Stimulated activated CD4-positive, alpha-beta T cell treated with anti-CD3 and anti-CD28 coated beads, Interleukin-4, amount 100 ng/mL, for 4 hours (primary cell): ENCODE measurements around the gene TSC2.
"Not testable (repeated sequence)": the region's sequence is repeated elsewhere in the genome, so short reads cannot be mapped to it uniquely, and the experiment has no call there.

Experiments used
- DNase-seq, 2 experiments: peaks; one replicate each; pipeline ENCODE4 v3.0.0-alpha.2; 2020

Gene TSC2

GRCh38 chr16:2088759-2089358 lies 41.1 kb downstream of the TSC2 start:
- no peak for DNase-seq

GRCh38 chr16:2089706-2090480 lies 42.1 kb downstream of the TSC2 start:
- DNase-seq = no peak

DNA sequence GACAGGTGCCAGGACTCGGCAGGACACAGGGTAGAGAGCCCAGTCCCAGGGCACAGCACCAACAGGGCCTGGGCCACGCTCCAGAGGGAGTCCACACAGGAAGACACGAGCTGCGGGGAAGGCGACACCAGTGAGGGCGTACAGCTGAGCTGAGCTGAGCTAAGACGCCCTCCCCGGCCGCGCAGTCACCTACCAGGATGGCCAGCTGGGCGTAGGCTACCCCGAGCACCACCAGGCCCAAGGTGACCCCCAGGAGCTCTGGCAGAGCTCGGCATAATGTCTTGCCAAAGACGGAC lies 42.6 kb downstream of the TSC2 start:
- no peak for DNase-seq

DNA sequence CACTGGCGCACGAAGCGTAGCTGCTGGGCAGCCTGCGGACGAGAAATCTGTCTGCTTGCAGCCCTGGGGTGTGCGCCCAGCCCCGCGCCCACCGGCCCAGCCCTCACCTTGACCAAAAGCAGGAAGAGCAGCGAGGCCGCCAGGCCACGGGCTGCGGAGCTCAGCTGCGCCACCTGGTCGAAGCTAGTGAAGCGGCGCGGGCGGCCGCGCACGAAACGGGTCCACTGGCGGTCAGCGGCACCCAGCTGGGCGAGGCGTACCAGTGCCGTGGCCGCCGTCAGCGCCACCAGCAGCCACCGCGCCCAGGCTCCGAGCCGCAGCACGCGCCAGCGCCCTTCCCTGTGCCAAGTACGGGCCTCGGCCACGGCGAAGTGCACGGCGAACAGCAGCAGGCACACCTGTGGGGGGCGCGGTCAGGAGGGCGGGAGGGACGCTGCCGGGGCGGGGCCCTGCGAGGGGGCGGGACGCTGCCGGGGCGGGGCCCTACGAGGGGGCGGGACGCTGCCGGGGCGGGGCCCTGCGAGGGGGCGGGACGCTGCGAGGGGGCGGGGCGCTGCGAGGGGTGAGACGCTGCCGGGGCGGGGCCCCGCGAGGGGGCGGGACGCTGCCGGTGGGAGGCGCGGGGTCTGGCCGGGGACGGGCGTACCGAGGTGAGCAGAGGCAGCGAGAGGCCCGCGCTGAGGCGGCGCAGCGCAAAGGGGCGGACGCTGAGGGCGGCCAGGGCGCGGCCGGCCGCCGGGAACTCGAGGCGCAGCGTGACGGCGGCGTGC lies 43.2 kb downstream of the TSC2 start:
- DNase-seq = peak in 1 of 2 experiments; percentile 26

- DNase-seq = no peak
Observed at GRCh38 chr16:2091547-2092255, 43.9 kb downstream of the TSC2 start.

DNA sequence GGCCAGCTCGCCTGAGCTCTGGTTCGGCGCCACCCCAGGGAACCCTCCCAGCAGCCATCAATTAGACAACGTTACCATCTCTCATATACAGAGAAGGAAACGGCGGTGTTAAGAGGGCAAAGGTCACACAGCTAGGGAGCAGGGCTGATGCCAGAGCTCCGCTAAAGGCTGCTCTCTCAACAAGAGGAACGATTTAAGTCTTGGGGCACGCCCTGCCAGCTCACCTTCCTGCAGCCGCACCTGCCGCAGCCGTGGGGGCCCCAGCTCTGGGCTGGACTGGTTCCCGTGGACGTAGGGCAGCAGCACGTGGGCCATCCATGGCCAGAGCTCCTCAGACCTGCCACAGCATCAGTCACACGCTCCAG lies 44.5 kb downstream of the TSC2 start:
- DNase-seq = no peak

DNA sequence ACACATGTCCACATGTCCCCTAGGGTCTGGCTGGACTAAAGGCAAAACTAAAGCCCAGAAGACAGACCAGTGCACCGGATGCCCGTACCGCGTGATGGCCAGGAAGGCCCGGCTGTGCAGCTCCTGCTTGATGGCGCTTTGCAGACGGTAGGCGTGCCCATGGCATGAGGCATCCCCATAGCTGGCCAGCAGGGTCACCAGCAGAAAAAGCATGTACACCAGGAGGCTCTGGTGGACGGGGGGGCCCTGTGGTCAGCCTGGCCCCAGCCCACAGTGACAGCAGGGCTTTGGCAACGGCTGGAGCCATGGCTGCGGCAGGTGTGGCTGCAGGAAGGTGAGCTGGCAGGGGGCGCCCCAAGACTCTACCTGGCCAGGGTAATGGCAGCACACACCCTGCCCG lies 45.1 kb downstream of the TSC2 start:
- no peak for DNase-seq

DNA sequence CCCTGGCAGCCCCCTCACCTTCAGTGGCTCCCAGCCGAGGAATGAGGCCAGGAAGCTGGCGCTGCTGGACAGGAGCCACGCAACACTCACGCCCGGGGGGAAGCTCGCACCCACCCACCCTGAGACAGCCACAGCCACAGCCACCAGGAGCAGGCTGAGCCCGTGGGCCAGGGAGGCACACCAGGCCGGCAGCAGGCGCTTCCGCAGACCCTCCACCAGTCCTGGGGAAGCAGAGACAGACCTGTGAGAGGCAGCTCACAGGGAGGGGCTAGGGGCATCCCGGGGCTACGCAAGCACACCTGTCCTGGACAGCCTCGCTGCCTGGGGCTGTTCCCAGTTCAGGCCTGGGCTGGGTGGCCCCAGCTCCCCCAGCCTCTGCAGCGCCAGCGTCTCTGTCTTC lies 46.0 kb downstream of the TSC2 start:
- DNase-seq = no peak

DNA sequence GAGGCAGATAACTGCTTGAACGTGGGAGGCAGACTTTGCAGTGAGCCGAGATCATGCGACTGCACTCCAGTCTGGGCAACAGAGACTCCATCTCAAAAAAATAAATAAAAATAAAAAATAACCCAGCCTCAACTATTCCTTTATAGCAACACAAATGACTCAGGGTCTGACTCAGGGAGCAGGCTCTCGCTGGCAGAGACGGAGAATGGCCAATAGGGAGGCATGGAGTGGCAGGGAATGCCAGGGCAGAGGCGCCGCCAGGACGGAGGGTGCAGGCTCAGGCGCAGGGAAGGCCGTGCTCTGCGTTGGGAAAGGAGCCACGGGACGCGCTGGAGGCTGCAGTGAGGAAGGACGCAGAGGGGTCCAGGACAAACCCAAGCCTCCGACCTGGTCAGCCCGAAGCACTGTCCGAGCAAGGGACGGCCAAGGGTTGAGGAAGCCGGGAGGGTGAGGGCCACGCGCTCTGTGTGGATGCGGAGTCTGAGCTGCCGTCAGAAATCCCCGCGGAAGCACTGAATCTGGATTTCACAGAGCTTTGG lies 47.6 kb downstream of the TSC2 start:
- DNase-seq = no peak

- no peak for DNase-seq
Observed at GRCh38 chr16:2095918-2096582, 48.3 kb downstream of the TSC2 start.

DNA sequence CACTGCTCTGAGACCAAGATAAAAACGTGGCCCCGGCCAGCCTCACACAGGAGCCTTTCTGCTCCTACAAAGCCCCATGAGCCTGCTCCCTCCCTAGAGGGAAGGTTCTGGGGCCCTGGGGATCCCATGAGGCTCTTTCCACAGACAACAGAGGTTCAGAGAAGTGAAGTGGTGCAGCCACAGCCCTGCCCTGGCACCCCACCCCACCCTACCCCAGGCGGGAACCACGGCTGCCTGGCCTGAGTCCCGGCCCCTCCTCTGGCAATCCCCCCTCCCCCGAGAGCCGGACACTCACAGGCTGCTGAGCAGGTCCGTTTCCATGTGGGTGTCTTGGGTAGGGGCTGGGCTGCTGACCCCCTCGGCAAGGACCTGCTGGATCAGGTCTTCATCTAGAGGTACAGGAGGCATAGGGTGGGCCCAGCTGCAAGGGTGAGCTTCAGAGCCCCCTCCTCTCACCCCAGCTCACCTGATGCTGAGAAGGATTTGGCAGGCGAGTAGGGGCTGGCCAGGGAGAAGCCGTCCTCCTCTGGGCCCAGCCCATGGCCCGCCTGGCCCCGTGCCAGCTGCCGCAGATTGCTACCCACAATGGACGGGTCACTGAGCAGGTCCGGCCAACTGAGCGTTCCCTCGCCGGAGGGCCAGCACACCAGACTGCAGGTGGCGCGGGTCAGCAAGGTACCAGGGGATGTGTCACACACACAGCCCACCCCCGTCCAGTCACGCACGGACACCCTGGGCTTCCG lies 49.2 kb downstream of the TSC2 start:
- no peak for DNase-seq

GRCh38 chr16:2097689-2098088 lies 49.9 kb downstream of the TSC2 start:
- DNase-seq = not testable (repeated sequence)

DNA sequence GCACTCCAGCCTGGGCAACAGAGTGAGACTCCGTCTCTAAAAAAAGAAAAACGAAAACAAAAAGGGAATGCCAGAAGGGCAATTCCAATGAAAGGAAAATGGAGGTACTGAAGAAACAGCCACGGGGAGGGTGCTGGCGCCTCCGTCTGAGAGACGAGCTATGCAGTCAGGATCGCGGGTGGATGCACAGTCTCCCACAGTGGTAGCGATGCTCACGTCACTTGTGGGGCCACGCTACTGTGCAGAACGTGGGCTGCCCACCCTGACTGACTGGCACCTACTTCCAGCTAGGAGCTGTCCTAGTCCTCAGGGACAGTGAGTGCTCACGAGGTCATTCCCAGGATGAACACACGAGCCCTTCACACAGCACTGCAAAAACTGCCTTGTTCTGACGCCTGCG lies 53.8 kb downstream of the TSC2 start:
- not testable (repeated sequence) for DNase-seq

DNA sequence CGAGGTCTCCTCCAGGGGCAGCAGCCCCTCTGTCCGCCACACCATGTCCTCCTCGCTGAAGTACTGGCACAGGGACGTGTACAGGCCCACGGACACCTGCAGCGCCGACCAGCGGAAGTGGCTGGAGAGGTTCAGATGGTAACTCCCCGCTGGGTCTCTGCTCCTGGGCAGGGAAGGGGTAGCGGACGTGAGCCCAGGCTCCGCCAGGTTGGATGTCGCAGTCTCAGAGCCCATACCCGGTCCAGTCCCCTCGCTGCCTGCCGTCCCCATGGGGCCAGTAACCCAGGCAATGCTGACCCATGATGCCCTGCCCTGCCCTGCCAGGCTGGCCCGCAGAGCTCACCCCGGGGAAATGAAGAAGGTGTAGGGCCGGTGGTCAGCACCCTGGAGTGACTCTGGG lies 54.7 kb downstream of the TSC2 start:
- DNase-seq = no peak

DNA sequence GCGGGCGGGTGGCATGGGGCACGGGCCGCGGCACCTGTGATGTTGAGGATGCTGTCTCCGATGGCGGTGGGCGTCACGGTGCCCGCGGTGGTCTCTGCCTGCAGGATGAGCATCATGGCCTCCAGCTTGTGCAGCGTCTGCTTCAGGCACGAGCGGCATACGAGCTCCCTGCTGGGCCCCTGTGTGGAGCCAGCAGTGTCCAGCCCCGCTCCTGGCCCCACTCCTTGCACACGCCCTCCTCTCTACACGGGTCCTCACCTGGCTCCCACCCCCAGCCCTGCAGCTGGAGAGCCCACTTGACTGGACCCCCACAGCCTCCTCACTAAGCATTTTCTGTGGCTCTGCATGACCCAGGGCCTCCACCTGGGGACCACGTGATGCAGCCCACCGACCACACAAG lies 56.7 kb downstream of the TSC2 start:
- not testable (repeated sequence) for DNase-seq

GRCh38 chr16:2105291-2105690 lies 57.5 kb downstream of the TSC2 start:
- not testable (repeated sequence) for DNase-seq

DNA sequence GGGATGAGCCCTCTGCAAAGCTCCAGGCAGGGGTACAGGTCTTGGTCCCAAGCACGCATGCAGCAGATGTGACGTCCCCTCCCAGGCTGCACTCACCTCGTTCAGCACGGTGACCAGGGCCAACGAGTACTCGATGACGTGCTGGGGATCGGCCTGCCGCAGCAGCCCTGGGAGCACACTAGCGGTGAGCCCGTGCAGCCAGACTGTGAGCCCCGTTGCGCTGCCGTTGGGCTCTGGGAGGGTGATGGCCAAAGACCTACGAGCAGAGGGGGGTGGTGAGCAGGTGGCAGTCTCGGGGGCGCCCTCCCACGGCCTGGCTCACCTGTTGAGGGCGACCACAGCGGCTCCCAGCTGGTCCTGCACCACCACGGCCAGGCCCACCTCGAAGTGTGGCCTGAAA lies 58.0 kb downstream of the TSC2 start:
- not testable (repeated sequence) for DNase-seq

DNA sequence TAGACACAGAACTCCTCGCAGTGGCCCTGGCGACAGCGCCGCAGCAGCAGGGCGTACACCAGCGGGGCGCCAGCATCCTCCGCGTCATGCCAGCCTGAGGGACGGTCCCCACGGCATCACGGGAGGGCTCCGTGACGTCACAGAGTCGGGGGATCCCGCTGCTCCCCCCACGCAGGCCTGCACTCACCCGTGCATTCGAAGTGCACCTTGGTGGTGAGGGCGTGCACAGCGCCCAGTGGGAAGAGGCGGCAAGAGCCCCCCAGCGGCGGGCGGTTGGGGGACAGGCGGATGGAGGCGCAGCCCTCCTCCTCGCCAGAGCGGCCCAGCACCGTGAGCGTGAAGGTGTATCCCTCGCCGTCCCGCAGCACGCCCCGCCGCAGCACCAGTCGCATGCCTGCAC lies 58.4 kb downstream of the TSC2 start:
- not testable (repeated sequence) for DNase-seq

DNA sequence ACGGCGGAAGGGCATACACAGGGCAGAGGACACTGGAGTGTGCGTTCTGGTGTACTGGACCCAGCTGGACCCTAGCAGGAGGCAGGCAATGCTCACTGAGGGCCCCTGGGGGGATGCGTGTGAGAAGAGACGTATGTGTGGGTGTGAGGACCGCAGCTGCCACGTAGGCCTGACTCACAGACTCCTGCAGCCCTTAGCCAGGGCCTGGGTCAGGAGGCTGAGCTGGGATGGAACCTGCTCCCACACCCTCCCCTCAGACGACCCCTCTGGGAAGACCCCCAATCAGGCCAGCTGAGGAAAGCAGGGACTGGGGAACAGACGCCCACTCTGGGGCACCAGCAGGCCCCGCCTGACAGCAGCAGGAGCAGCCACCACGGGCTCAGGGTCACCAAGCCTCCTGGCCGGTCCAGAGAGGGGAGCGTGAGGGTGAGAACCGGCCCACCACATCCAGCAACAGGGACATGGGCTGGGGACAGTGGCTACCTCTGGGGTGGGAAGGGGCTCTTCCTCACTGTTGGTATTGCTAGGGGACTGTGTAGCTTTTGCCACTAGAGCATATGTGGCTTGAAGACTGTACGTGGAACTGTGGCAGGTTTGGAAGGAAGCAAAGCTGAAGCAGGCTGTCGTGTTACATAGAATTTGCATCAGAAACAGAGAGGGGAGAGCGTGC lies 59.5 kb downstream of the TSC2 start:
- DNase-seq = not testable (repeated sequence)

GRCh38 chr16:2107791-2108125 lies 60.0 kb downstream of the TSC2 start:
- DNase-seq = not testable (repeated sequence)
